IPS DF 6.9 (cell line): ENCODE data around the gene G6PC3.

Source experiments
- DNase-seq: peaks from one replicate; pipeline ENCODE4 v3.0.0-alpha.2; 2013; ENCODE audit warnings: low read depth, low spot score
- H3K27ac ChIP-seq: one replicate; pipeline ENCODE4 v1.5.1; 2013; ENCODE audit warnings: low read length, control low read depth
- H3K27me3 ChIP-seq: 2 replicates; pipeline ENCODE4 v1.6.1; 2013; ENCODE audit warnings: mild to moderate bottlenecking, low read length; ENCODE audit not compliant: control insufficient read depth, insufficient read depth
- H3K36me3 ChIP-seq: 2 replicates; pipeline ENCODE4 v1.6.1; 2013; ENCODE audit warnings: low read length; ENCODE audit not compliant: control insufficient read depth, insufficient read depth
- H3K4me1 ChIP-seq: 2 replicates; pipeline ENCODE4 v1.6.1; 2013; ENCODE audit warnings: low read length; ENCODE audit not compliant: control insufficient read depth, insufficient read depth
- H3K4me3 ChIP-seq: 2 replicates; pipeline ENCODE4 v1.5.1; 2013; ENCODE audit warnings: mild to moderate bottlenecking, low read length
- H3K9me3 ChIP-seq: 2 replicates; pipeline ENCODE4 v1.6.1; 2013; ENCODE audit warnings: low read length, inconsistent platforms; ENCODE audit not compliant: control insufficient read depth, insufficient read depth
- WGBS: extraction: QIAGEN DNeasy Blood & Tissue Kit; methylation state at CpG from one replicate; pipeline ENCODE4 v1.1.7; 2013; ENCODE audit warnings: mixed read lengths, missing lambda C conversion rate; ENCODE audit not compliant: insufficient read length, insufficient coverage; 5-methylcytosine and 5-hydroxymethylcytosine counted together

The G6PC3 gene

DNA sequence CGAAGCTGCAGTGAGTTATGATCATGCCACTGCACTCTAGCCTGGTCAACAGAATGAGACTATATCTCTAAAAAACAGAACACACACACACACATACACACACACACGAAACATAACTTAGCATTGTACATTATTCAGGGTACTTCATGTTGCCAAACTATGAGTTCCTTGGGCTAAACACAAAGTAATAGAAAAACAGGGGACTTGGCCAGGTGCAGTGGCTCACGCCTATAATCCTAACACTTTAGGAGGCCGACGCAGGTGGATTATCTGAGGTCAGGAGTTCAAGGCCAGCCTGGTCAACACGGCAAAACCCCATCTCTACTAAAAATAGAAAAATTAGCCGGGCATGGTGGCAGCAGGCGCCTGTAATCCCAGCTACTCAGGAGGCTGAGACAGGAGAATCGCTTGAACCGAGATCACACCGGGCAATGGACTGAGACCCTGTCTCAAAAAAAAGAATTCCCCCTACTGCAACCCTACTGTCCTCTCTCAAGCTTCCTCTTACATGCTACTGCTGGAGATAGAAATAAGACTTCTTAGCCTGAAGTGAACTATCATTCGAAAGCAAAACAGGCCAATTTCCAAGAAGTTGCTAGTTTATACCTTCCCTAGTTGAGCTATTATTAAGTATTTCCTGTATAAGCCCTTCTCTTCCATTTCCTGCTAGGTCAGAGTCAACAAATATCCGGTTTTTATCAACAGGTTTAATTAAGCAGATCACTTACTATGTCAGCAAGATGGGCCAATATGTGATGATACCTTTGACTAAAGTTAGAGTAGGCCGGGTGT lies 11.2 kb upstream of the G6PC3 start:
- Histone ChIP-seq H3K36me3 (peaks cover 7% of the 10 kb centered on the region; the same call in 1 of the 2 replicates), H3K4me3 (no peak overlapping the region), H3K4me1 (no peaks in the 10 kb centered on the region), H3K27ac (no peak overlapping the region), H3K9me3 (no peaks in the 10 kb centered on the region), H3K27me3 (no peaks in the 10 kb centered on the region)
- no CpG with 5 or more reads among the region's 14 CpGs for WGBS
- no peak for DNase-seq

DNA sequence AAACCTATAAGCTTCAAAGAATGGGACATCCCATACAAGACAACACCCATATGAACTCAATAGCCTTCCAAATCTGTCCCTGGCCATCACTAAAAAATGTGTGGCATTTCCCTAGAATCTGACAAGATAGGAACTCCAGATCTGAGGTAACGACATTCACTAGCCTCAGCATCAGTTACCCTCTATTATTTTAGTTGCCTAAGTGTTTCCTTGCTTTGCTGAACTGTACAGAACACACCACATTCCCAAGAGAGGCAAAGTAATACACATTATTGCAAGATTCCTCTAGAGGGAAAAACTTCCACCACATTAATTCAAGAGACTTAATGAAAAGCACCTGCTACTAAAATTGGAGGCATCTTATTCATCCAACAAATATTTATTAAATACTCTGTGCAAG lies 9.1 kb upstream of the G6PC3 start:
- Histone ChIP-seq H3K4me1 (no peaks in the 10 kb centered on the region), H3K27ac (no peak overlapping the region), H3K4me3 (no peak overlapping the region), H3K36me3 (peaks cover 5% of the 10 kb centered on the region; the same call in 1 of the 2 replicates), H3K27me3 (no peaks in the 10 kb centered on the region), H3K9me3 (no peaks in the 10 kb centered on the region)
- no CpG with 5 or more reads among the region's 1 CpG for WGBS
- no peak for DNase-seq

DNA sequence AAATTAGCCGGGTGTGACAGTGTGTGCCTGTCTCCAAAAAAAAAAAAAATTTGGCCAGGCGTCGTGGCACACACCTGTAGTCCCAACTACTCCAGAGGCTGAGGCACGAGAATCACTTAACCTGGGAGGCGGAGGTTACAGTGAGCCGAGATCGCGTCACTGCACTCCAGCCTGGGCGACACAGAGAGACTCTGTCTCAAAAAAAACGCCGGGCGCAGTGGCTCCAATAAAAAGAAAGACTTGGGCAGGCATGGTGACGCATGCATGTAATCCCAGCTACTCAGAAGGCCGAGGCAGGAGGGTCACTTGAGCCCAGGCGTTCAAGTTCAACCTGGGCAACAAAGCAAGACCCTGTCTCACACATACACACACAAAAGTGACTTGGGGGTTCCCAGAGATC lies 7.7 kb upstream of the G6PC3 start:
- no CpG with 5 or more reads among the region's 15 CpGs for WGBS
- Histone ChIP-seq H3K4me3 (no peak overlapping the region), H3K36me3 (peaks cover 5% of the 10 kb centered on the region; the same call in 1 of the 2 replicates), H3K4me1 (no peaks in the 10 kb centered on the region), H3K9me3 (no peaks in the 10 kb centered on the region), H3K27ac (no peak overlapping the region), H3K27me3 (no peaks in the 10 kb centered on the region)
- no peak for DNase-seq

DNA sequence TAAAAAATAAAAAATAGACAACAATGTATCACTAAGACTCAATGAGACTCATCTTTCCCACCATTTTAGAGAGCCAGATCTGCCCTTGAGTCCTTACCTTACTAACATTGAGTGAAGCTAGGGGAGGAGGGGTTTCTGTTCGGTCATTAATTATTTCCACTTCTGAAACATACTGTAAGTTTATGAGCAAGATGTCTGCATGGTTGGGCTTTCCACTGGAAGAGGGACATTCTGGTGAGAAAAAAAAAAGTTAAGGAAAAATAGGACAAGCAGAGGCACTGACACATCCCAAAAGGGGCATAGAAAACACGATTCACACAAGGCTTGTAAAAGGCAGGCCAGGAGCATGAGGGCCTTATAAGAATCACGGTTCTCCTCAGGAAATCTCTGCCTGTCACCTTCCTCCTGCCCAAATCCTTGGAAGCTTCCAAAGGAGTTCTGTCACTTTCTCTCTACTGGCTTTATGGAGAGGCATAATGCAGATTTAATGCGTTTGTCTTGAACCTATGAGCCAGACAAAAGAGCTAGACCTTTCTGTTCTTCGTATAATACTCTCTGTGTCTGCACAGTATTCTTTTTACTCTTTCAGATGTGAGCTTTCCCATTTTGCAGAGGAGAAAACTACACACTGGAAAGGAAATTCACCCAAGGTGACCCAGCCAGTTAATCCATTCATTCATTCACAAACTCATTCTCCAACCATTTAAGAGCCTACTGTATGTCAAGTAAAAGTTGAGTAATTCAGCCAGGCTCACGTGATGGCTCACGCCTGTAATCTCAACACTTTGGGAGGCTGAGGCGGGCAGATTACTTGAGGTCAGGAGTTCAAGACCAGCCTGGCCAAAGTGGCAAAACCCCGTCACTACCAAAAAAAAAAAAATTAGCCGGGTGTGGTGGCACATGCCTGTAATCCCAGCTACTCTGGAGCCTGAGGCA lies 6.6 kb upstream of the G6PC3 start:
- no peak overlapping the region for H3K27ac ChIP-seq
- no peaks in the 10 kb centered on the region for H3K27me3 ChIP-seq
- WGBS: no CpG with 5 or more reads among the region's 10 CpGs
- peaks cover 4% of the 10 kb centered on the region; the same call in 1 of the 2 replicates for H3K36me3 ChIP-seq
- no peaks in the 10 kb centered on the region for H3K9me3 ChIP-seq
- H3K4me3 ChIP-seq: no peak overlapping the region
- DNase-seq: no peak
- no peaks in the 10 kb centered on the region for H3K4me1 ChIP-seq

DNA sequence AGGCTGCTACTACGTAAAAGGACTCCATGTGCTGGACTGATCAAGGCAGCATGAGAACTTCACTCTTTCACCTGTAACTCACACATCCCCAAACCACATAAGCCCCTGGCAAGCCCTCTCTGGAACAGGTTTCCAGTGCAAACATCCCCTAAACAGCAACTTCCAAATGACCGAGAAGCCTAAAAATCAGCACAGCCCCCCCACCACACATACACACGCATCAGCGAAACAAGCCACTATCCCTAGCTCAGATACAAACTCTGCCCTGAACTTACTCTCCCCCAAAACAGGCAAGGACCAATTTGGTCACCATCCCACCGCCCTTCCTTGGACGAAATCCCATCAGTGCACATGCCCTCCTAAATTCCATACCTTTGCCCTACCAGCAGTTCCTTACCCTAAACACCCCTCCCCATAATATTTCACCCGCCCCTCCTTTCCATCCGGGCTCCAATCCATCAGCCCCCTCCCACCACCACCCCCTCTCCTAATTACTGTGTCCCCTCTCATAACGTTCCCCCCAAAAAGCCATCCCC lies 4.8 kb upstream of the G6PC3 start:
- H3K4me1 ChIP-seq: no peaks in the 10 kb centered on the region
- H3K4me3 ChIP-seq: peak overlapping the region; percentile 61
- DNase-seq: no peak
- no peaks in the 10 kb centered on the region for H3K27me3 ChIP-seq
- WGBS: no CpG with 5 or more reads among the region's 9 CpGs
- no peak overlapping the region for H3K27ac ChIP-seq
- H3K36me3 ChIP-seq: peaks cover 3% of the 10 kb centered on the region; the same call in 1 of the 2 replicates
- no peaks in the 10 kb centered on the region for H3K9me3 ChIP-seq

DNA sequence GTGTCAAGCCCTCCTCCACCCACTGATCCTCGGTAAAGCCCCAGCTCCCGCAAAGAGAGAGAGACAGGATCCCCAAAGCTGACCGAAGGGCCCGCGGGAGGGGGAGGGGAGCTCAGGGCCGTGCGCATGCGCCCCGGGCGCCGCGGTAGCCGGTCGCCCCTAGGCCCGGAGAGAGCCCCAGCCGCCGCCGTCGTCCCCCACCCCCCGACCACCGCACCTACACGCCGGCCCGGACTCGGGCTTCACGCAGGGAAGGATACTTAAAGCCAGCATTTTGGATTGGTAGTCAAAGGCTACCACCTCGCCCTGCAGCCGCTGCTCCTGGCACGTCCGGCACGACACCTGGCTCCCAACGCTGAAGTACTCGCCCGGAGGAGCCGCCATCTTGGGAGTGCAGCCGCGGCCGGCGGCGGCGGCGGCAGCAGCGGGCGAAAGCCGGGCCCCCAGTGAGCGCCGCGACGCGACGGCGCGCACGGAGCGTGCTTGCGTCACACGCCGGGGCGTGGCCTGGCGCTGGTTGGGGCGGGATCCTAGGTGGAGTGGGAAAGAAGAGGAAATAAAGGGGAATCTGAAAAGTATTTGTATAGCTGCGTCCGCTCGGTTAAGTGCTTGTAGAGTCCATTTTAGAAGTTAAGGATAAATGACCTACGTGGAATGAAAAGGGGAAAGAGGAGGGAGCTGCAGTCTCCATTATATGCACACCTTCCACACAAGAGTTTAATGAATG lies 4.2 kb upstream of the G6PC3 start, which contains the start of gene LSM12:
LSM12 (minus strand) TSS at position 468 of the 727 bp plus-strand sequence; CDS start at position 384, 84 bp downstream.
- DNase-seq: peak; percentile 82
- Histone ChIP-seq H3K9me3 (no peaks in the 10 kb centered on the region), H3K36me3 (peaks cover 3% of the 10 kb centered on the region; the same call in 1 of the 2 replicates), H3K4me3 (peak within 1 kb of the TSS; percentile 61), H3K27ac (no peak within 1 kb of the TSS), H3K27me3 (no peaks in the 10 kb centered on the region), H3K4me1 (no peaks in the 10 kb centered on the region)
- no CpG with 5 or more reads among the region's 65 CpGs for WGBS

DNA sequence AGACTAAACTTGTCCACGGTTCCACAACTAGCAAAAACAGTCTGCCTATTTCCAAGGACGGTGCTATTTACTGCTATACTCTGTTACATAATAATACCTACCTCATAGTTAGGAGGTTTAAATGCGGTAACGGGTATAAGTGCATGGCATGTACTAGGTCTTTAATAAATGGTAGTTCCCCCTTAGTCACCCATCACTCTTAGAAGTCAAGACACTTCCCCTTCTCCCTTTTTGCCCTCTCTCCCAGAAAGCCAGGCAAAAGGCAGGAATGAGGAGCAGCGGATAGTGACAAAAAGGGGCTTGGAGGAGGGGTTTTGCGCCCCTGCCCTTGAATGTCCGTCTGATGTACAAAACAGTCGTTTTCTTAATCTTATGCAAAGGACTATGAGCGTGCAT lies 3.0 kb upstream of the G6PC3 start:
- Histone ChIP-seq H3K36me3 (0 out of 2 replicates have a peak, but pooled peaks cover 3% of the 10 kb centered on the region), H3K4me1 (peaks cover 2% of the 10 kb centered on the region; the same call in 1 of the 2 replicates), H3K27me3 (no peaks in the 10 kb centered on the region), H3K9me3 (no peaks in the 10 kb centered on the region), H3K27ac (no peak overlapping the region), H3K4me3 (no peak overlapping the region)
- no peak for DNase-seq
- no CpG with 5 or more reads among the region's 9 CpGs for WGBS

DNA sequence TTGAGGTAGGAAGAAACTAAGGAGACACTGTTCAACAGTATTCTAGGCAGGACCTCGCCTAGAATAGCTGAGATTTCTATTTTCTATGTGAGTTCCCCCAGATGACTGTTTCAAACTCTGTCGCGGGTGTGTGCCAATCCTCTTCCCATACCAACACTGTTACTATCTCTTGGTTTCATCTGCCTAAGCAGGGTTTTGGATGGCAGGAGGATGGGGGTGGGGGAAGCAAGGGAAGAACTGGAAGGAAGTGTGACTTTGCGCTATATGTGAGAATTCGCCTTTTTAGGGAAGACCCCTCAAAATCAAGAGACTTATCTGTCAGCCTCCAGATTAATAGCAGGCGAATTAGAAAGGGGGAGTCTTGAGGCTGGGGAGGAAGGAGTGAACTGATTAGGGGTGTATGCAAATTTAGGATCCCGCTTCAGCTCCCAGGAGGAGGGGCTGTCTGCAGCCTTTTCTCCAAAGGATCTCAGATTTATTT lies 521 bp upstream of the G6PC3 start:
- DNase-seq: no peak
- Histone ChIP-seq H3K4me3 (peak overlapping the region; percentile 20; the same call in 1 of the 2 replicates), H3K27ac (no peak overlapping the region), H3K27me3 (no peaks in the 10 kb centered on the region), H3K9me3 (no peaks in the 10 kb centered on the region), H3K4me1 (peaks cover 2% of the 10 kb centered on the region; the same call in 1 of the 2 replicates), H3K36me3 (peaks cover 10% of the 10 kb centered on the region; the same call in 1 of the 2 replicates)
- no CpG with 5 or more reads among the region's 7 CpGs for WGBS

DNA sequence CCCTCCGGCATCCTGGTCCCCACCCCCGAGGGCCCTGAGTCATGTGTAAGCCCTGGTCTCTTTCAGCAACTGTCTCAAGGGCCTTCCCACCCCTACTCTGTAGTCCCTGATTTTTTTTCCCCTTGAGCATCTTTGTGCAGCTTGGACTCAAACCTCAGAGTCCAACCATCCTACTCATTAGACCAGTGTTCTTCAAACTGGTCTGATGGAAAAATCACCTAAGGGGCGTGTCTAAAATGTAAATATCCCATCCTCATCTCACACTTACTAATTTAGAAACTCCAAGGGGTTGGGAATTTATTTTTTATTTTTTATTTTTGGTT lies 624 bp downstream of the G6PC3 start:
- H3K4me1 ChIP-seq: peaks cover 2% of the 10 kb centered on the region; the same call in 1 of the 2 replicates
- H3K9me3 ChIP-seq: no peaks in the 10 kb centered on the region
- no CpG with 5 or more reads among the region's 3 CpGs for WGBS
- H3K27ac ChIP-seq: no peak overlapping the region
- H3K4me3 ChIP-seq: peak overlapping the region; percentile 94
- H3K27me3 ChIP-seq: no peaks in the 10 kb centered on the region
- peaks cover 20% of the 10 kb centered on the region for H3K36me3 ChIP-seq
- DNase-seq: no peak
